Suppressor macrophage treated with lipopolysaccharide for 4 hours (primary cell): ENCODE data around the gene NRTN.

Experiments
- DNase-seq: peaks from one replicate; pipeline ENCODE4 v3.0.0-alpha.2; 2020

The NRTN gene

GRCh38 chr19:5817218-5817617 is 12.4 kb downstream of the NRTN start:
- no peak for DNase-seq

- DNase-seq, result no peak
These were observed 13.7 kb downstream of the NRTN start for GRCh38 chr19:5818594-5818993.

GRCh38 chr19:5820785-5821184 is 15.9 kb downstream of the NRTN start:
- DNase-seq, result no peak

- no peak for DNase-seq
These were observed 16.8 kb downstream of the NRTN start for GRCh38 chr19:5821521-5822180.

GRCh38 chr19:5822181-5822844 is 17.4 kb downstream of the NRTN start:
- DNase-seq, result no peak

GRCh38 chr19:5823579-5824281 is 18.9 kb downstream of the NRTN start:
- no peak for DNase-seq

- DNase-seq, result no peak
These were observed 19.9 kb downstream of the NRTN start for GRCh38 chr19:5824751-5825150.

- DNase-seq, result no peak
These were observed 20.3 kb downstream of the NRTN start for GRCh38 chr19:5825178-5825577.

GRCh38 chr19:5826531-5827341 is 21.9 kb downstream of the NRTN start:
- peak; percentile 36 for DNase-seq

- no peak for DNase-seq
These were observed 22.5 kb downstream of the NRTN start for GRCh38 chr19:5827342-5827890.

- DNase-seq, result peak; percentile 96
These were observed 23.2 kb downstream of the NRTN start for GRCh38 chr19:5827891-5828660.

- no peak for DNase-seq
These were observed 24.0 kb downstream of the NRTN start for GRCh38 chr19:5828661-5829566.

- DNase-seq, result no peak
These were observed 24.9 kb downstream of the NRTN start for GRCh38 chr19:5829567-5830310.

- DNase-seq, result no peak
These were observed 26.3 kb downstream of the NRTN start for GRCh38 chr19:5831159-5831558.

GRCh38 chr19:5832061-5832460 is 27.2 kb downstream of the NRTN start:
- DNase-seq, result no peak

- no peak for DNase-seq
These were observed 27.8 kb downstream of the NRTN start for GRCh38 chr19:5832527-5833216.

- DNase-seq, result no peak
These were observed 33.0 kb downstream of the NRTN start for GRCh38 chr19:5837761-5838352.

- DNase-seq, result no peak
These were observed 33.6 kb downstream of the NRTN start for GRCh38 chr19:5838353-5839064.
